ENCODE data around the gene APOBEC2. TPM values are rescaled to one million over a fixed set of nuclear protein-coding genes. Genes with fewer than 3 reads are reported as not detected.

The APOBEC2 gene
- total and polyA plus RNA-seq, 2 donors from 2014 or later, result not detected

GRCh38 chr6:41073203-41073967 lies 20.4 kb downstream of the APOBEC2 start:
- H3K27ac ChIP-seq (ENCODE audit: low read depth in 2 of 2, low read length in 2 of 2), result peak overlapping the region; percentile 99 to 100
- peaks cover 8 to 13% (median 9%) of the 10 kb centered on the region in 3 donors for H3K4me1 ChIP-seq (ENCODE audit: control insufficient read depth in 2 of 3, insufficient read depth in 2 of 3, low read depth in 1 of 3, low read length in 3 of 3)
- peak overlapping the region; percentile 73 to 94 (median 92) for H3K4me3 ChIP-seq (ENCODE audit: low read length in 3 of 3)
- H3K36me3 ChIP-seq (ENCODE audit: control insufficient read depth in 2 of 3, insufficient read depth in 3 of 3, low read length in 3 of 3), result peaks cover 0 to 2% (median 0%) of the 10 kb centered on the region in 3 donors
- no peaks in the 10 kb centered on the region for H3K27me3 ChIP-seq (ENCODE audit: control insufficient read depth, insufficient read depth, low read length)
- peak overlapping the region; percentile 85 to 98 (median 96) for H3K9ac ChIP-seq (ENCODE audit: low read length in 3 of 3)
- intact Hi-C loops (cut with DNase I), result no loop called here
- FAIRE-seq (no peak), DNase-seq (peak; percentile 94 to 96 (median 95))
- H3K9me3 ChIP-seq (ENCODE audit: control insufficient read depth in 2 of 3, insufficient read depth in 1 of 3, low read length in 3 of 3), result no peaks in the 10 kb centered on the region
- TF ChIP-seq, protein P1, sequence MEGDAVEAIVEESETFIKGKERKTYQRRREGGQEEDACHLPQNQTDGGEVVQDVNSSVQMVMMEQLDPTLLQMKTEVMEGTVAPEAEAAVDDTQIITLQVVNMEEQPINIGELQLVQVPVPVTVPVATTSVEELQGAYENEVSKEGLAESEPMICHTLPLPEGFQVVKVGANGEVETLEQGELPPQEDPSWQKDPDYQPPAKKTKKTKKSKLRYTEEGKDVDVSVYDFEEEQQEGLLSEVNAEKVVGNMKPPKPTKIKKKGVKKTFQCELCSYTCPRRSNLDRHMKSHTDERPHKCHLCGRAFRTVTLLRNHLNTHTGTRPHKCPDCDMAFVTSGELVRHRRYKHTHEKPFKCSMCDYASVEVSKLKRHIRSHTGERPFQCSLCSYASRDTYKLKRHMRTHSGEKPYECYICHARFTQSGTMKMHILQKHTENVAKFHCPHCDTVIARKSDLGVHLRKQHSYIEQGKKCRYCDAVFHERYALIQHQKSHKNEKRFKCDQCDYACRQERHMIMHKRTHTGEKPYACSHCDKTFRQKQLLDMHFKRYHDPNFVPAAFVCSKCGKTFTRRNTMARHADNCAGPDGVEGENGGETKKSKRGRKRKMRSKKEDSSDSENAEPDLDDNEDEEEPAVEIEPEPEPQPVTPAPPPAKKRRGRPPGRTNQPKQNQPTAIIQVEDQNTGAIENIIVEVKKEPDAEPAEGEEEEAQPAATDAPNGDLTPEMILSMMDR (IDR thresholded peaks at IDR 0.05; ENCODE audit: borderline replicate concordance, extremely low read depth, insufficient read depth), result no peak

- Histone ChIP-seq H3K27me3 (ENCODE audit: control insufficient read depth, insufficient read depth, low read length) (no peaks in the 10 kb centered on the region), H3K27ac (ENCODE audit: low read depth in 2 of 2, low read length in 2 of 2) (peak overlapping the region; percentile 99 to 100), H3K9ac (ENCODE audit: low read length in 3 of 3) (peak overlapping the region; percentile 85 to 96 (median 87)), H3K4me3 (ENCODE audit: low read length in 3 of 3) (peak overlapping the region; percentile 73 to 94 (median 92)), H3K4me1 (ENCODE audit: control insufficient read depth in 2 of 3, insufficient read depth in 2 of 3, low read depth in 1 of 3, low read length in 3 of 3) (peaks cover 8 to 13% (median 9%) of the 10 kb centered on the region in 3 donors), H3K9me3 (ENCODE audit: control insufficient read depth in 2 of 3, insufficient read depth in 1 of 3, low read length in 3 of 3) (no peaks in the 10 kb centered on the region), H3K36me3 (ENCODE audit: control insufficient read depth in 2 of 3, insufficient read depth in 3 of 3, low read length in 3 of 3) (peaks cover 0 to 5% (median 2%) of the 10 kb centered on the region in 3 donors)
- TF ChIP-seq, protein P1 (IDR thresholded peaks at IDR 0.05; ENCODE audit: borderline replicate concordance, extremely low read depth, insufficient read depth), result no peak
- DNase-seq, result peak in 4 of 5 donors; percentile 24 to 64 (median 58)
- intact Hi-C loops (cut with DNase I), result no loop called here
- no peak for FAIRE-seq
Observed at GRCh38 chr6:41073968-41074691, 21.1 kb downstream of the APOBEC2 start.

DNA sequence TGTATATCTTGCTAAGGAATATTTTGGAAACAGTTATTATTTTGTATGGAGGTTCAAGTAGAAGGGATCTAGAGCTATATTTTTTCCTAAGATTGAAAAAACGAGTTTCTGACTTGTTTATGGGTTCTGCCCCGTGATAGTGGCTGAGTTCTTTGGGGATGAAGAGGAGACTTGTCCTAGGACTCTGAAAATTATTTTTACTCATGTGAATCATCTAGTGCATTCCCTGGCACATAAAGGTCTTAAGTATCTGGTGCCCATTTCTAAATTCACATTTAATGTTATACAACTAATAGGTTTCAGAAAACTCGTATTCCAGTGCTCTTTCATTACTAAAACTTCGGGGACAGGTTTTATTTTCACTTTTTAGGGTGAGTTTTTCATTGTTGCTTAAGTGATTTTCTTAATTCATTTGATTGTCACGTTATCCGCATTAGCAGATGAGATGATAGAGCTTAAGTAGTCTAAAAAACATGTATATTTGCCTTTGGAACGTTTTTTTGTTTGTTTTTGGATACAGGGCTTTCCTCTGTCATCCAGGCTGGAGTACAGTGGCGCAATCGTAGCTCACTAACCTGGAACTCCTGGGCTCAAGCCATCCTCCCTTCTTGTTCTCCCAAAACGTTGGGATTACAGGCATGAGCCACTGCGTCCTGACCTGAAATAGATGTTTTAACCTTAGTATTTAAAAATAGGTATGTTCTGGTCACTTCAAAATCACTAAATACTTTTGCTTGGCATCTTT lies 21.9 kb downstream of the APOBEC2 start:
- TF ChIP-seq, protein P1 (IDR thresholded peaks at IDR 0.05; ENCODE audit: borderline replicate concordance, extremely low read depth, insufficient read depth), result no peak
- DNase-seq, result no peak
- no peaks in the 10 kb centered on the region for H3K27me3 ChIP-seq (ENCODE audit: control insufficient read depth, insufficient read depth, low read length)
- H3K27ac ChIP-seq (ENCODE audit: low read depth in 2 of 2, low read length in 2 of 2), result peak overlapping the region in 1 of 2 donors; percentile 100
- peaks cover under 1 to 11% (median 2%) of the 10 kb centered on the region in 3 donors for H3K36me3 ChIP-seq (ENCODE audit: control insufficient read depth in 2 of 3, insufficient read depth in 3 of 3, low read length in 3 of 3)
- H3K4me1 ChIP-seq (ENCODE audit: control insufficient read depth in 2 of 3, insufficient read depth in 2 of 3, low read depth in 1 of 3, low read length in 3 of 3), result peaks cover 8 to 13% (median 9%) of the 10 kb centered on the region in 3 donors
- no peak for FAIRE-seq
- peak overlapping the region in 1 of 3 donors; percentile 96 for H3K9ac ChIP-seq (ENCODE audit: low read length in 3 of 3)
- intact Hi-C loops (cut with DNase I), result no loop called here
- no peaks in the 10 kb centered on the region for H3K9me3 ChIP-seq (ENCODE audit: control insufficient read depth in 2 of 3, insufficient read depth in 1 of 3, low read length in 3 of 3)
- H3K4me3 ChIP-seq (ENCODE audit: low read length in 3 of 3), result peak overlapping the region; percentile 73 to 94 (median 92)

Measured in kidney (tissue), 14 donors.